Stimulated activated naive CD8-positive, alpha-beta T cell treated with anti-CD3 and anti-CD28 coated beads, Interleukin-15, amount 100 ng/mL, for 72 hours (primary cell): Measurements from ENCODE around the gene OR52N4.
"Not testable (repeated sequence)": the region's sequence is repeated elsewhere in the genome, so short reads cannot be mapped to it uniquely, and the experiment has no call there.

Source experiments
- ATAC-seq: fragments of 150-1000 bp; cut with Tn5 transposase; 2 replicates; pipeline ENCODE4 v1.10.0; 2021; ENCODE audit warnings: mild to moderate bottlenecking, moderate library complexity
- DNase-seq, 2 donors: peaks; one replicate each; pipeline ENCODE4 v3.0.0; 2021 to 2022
- H3K27ac Mint-ChIP-seq, 2 donors: one replicate each; pipeline ENCODE4 v1.8.0; 2022; ENCODE audit warnings: mild to moderate bottlenecking in 2 of 2, mixed read lengths in 2 of 2, moderate library complexity in 2 of 2
- H3K27me3 Mint-ChIP-seq: one replicate; pipeline ENCODE4 v1.8.0; 2022; ENCODE audit warnings: mixed read lengths
- H3K4me1 Mint-ChIP-seq: one replicate; pipeline ENCODE4 v1.8.0; 2022; ENCODE audit warnings: mild to moderate bottlenecking, mixed read lengths
- H3K4me3 Mint-ChIP-seq, 2 donors: one replicate each; pipeline ENCODE4 v1.8.0; 2022; ENCODE audit warnings: mild to moderate bottlenecking in 2 of 2, mixed read lengths in 2 of 2, moderate library complexity in 1 of 2
- H3K9me3 Mint-ChIP-seq, 2 donors: one replicate each; pipeline ENCODE4 v1.8.0; 2022; ENCODE audit warnings: mixed read lengths in 2 of 2

The OR52N4 gene

DNA sequence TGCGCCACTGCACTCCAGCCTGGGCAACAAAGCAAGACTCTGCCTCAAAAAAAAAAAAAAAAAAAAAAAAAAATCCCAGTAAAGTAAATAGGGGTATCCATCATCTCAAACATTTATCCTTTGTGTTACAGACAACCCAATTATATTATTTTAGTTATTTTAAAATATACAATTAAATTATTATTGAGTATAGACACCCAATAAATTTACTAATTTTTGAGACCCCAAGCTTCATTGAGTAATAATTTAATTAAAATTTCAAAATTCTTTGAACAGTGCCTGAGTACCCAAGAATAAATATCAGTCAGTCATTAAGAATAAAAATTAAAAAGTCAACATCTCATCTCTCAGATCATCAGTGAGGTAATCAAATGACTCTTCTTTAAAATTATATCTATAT is at the start of gene OR52N4:
TSS of gene OR52N4 (plus strand) at position 301 of the 400 bp plus-strand sequence. CDS start 498 bp downstream, outside the sequence.
- DNase-seq = no peak
- no peaks in the 10 kb centered on the region for H3K4me1 Mint-ChIP-seq
- no peak within 1 kb of the TSS for H3K27ac Mint-ChIP-seq

GRCh38 chr11:5705688-5706087 is 48.4 kb upstream of the OR52N4 start:
- Mint-ChIP-seq H3K9me3 (no peaks in the 10 kb centered on the region), H3K4me3 (no peak overlapping the region), H3K27me3 (no peaks in the 10 kb centered on the region), H3K27ac (peak overlapping the region in 1 of 2 donors; percentile 54), H3K4me1 (peaks cover 47% of the 10 kb centered on the region)
- ATAC-seq = peak; percentile 53
- DNase-seq = no peak

More for the DNA sequence above, at the start of gene OR52N4:
- Mint-ChIP-seq H3K9me3 (no peaks in the 10 kb centered on the region), H3K27me3 (no peaks in the 10 kb centered on the region), H3K4me3 (no peak within 1 kb of the TSS)
- ATAC-seq = no peak

GRCh38 chr11:5712507-5712906 is 41.5 kb upstream of the OR52N4 start:
- Mint-ChIP-seq H3K9me3 (no peaks in the 10 kb centered on the region), H3K4me1 (peaks cover 11% of the 10 kb centered on the region), H3K4me3 (no peak overlapping the region), H3K27me3 (no peaks in the 10 kb centered on the region), H3K27ac (peak overlapping the region; percentile 33 to 71)
- peak; percentile 55 for ATAC-seq
- DNase-seq = no peak

DNA sequence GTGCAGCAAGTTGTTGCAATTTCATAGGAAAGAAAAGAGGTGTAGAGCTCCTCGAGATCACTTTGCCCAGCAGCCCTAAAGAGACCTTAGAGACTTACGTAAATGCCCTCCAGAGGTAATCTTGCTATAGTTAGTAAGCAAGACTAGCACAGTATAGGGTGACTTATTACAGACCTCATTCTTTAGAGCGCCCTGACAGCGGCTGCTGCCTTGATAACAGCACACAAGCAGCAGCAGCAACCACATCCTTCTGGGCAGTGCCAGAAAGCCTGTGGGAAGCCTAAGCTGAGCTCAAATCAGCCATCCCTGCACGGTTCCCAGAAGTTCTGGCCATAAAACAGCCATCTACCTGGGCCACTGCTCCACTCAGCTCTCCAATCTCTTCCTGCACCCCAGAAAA is 40.3 kb upstream of the OR52N4 start:
- no peak overlapping the region for H3K4me3 Mint-ChIP-seq
- DNase-seq (no peak), ATAC-seq (peak; percentile 49)
- peaks cover 5% of the 10 kb centered on the region for H3K4me1 Mint-ChIP-seq
- no peak overlapping the region for H3K27ac Mint-ChIP-seq
- H3K27me3 Mint-ChIP-seq = no peaks in the 10 kb centered on the region
- H3K9me3 Mint-ChIP-seq = no peaks in the 10 kb centered on the region

- H3K4me1 Mint-ChIP-seq, H3K27me3 Mint-ChIP-seq, H3K27ac Mint-ChIP-seq, H3K9me3 Mint-ChIP-seq, H3K4me3 Mint-ChIP-seq, ATAC-seq, DNase-seq: not testable (repeated sequence)
Observed at GRCh38 chr11:5716518-5716917, 37.5 kb upstream of the OR52N4 start.

- Mint-ChIP-seq H3K4me1 (no peaks in the 10 kb centered on the region), H3K4me3 (no peak overlapping the region), H3K27me3 (no peaks in the 10 kb centered on the region), H3K27ac (peak overlapping the region in 1 of 2 donors; percentile 5), H3K9me3 (peaks cover 0 to 8% of the 10 kb centered on the region in 2 donors)
- ATAC-seq (peak; percentile 83), DNase-seq (no peak)
Observed at GRCh38 chr11:5719703-5720495, 34.1 kb upstream of the OR52N4 start.

DNA sequence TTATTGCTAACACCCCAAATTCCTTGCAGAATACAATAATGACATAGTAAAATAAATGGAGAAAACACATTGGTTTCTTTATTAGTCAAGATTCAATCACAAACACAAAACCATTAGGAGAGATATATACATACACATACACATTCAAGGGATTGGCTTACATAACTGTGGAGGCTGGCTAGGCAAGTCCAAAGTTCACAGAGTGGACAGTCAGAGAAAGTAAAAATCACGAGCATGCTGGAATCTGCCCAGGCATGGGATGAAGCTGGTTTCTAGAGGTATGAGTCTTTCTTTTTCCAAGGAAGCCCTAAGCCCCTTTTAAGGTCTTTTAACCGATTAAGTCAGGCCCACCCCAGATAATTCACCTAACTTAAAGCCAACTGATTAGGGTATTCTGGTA is 31.4 kb upstream of the OR52N4 start:
- no peak for DNase-seq
- Mint-ChIP-seq H3K27me3 (no peaks in the 10 kb centered on the region), H3K27ac (no peak overlapping the region), H3K9me3 (peaks cover 0 to 8% of the 10 kb centered on the region in 2 donors), H3K4me1 (no peaks in the 10 kb centered on the region), H3K4me3 (no peak overlapping the region)
- ATAC-seq = no peak

GRCh38 chr11:5726351-5726750 is 27.7 kb upstream of the OR52N4 start:
- DNase-seq = no peak
- no peak for ATAC-seq
- no peak overlapping the region for H3K4me3 Mint-ChIP-seq
- H3K4me1 Mint-ChIP-seq = no peaks in the 10 kb centered on the region
- H3K27ac Mint-ChIP-seq = no peak overlapping the region
- no peaks in the 10 kb centered on the region for H3K9me3 Mint-ChIP-seq
- H3K27me3 Mint-ChIP-seq = no peaks in the 10 kb centered on the region

DNA sequence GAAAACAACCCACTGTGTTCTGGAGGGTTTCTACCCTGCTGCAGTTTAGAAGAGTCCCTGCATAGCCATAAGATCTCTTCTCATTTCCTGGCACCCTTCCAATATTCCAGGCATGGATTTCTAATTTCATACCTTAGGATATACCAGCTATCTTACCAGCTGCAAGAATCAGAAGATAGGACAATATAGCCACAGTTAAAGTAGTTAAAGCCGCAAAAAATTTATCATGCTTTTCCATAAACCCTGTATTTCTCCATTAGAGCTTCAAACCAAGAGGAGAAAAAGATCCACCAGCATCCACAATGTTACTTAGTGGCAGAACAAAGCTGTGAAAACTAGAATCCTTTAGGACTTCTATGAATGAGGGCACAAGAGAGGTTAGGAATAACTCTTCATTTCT is 26.4 kb upstream of the OR52N4 start:
- Mint-ChIP-seq H3K27me3 (no peaks in the 10 kb centered on the region), H3K9me3 (no peaks in the 10 kb centered on the region), H3K4me3 (no peak overlapping the region), H3K27ac (no peak overlapping the region), H3K4me1 (no peaks in the 10 kb centered on the region)
- DNase-seq (no peak), ATAC-seq (no peak)

GRCh38 chr11:5736396-5736795 is 17.6 kb upstream of the OR52N4 start, which contains the start of gene OR56B1:
TSS of gene OR56B1 (plus strand) at chr11:5736448. CDS start at chr11:5736517, 69 bp downstream.
- Mint-ChIP-seq H3K27ac (no peak within 1 kb of the TSS), H3K9me3 (peaks cover 14 to 16% of the 10 kb centered on the region in 2 donors), H3K4me3 (no peak within 1 kb of the TSS), H3K27me3 (no peaks in the 10 kb centered on the region), H3K4me1 (no peaks in the 10 kb centered on the region)
- ATAC-seq = no peak
- DNase-seq = no peak

- Mint-ChIP-seq H3K4me3 (no peak overlapping the region), H3K9me3 (peaks cover 21 to 23% of the 10 kb centered on the region in 2 donors), H3K4me1 (no peaks in the 10 kb centered on the region), H3K27ac (no peak overlapping the region), H3K27me3 (no peaks in the 10 kb centered on the region)
- no peak for DNase-seq
- ATAC-seq = no peak
Observed at GRCh38 chr11:5737091-5737490, 17.0 kb upstream of the OR52N4 start.

- no peak for ATAC-seq
- H3K4me1 Mint-ChIP-seq = no peaks in the 10 kb centered on the region
- H3K27ac Mint-ChIP-seq = no peak overlapping the region
- DNase-seq = no peak
- H3K27me3 Mint-ChIP-seq = no peaks in the 10 kb centered on the region
- H3K4me3 Mint-ChIP-seq = no peak overlapping the region
- peaks cover 22 to 30% of the 10 kb centered on the region in 2 donors for H3K9me3 Mint-ChIP-seq
Observed at GRCh38 chr11:5737670-5738392, 16.2 kb upstream of the OR52N4 start.

DNA sequence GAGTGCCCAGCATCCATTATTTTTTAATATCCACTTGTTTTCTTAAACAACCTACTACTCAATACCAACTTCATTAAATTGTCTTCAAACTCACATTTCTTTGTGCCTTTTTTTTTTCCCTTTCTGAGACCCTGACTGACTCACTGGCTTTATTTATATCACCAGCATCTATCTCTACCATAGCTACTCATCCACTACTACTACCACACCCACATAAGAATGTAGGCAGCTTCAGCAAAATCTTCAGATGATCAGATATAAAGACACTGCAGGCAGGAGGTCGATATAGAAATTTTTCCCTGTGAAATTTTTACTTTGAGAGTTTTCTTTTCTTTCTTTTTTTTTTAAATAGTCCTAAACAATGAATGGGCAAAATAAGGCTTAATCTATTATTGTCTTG is 15.6 kb upstream of the OR52N4 start:
- DNase-seq (no peak), ATAC-seq (no peak)
- H3K27me3 Mint-ChIP-seq = no peaks in the 10 kb centered on the region
- H3K9me3 Mint-ChIP-seq = peaks cover 22 to 31% of the 10 kb centered on the region in 2 donors
- H3K4me3 Mint-ChIP-seq = no peak overlapping the region
- H3K27ac Mint-ChIP-seq = no peak overlapping the region
- no peaks in the 10 kb centered on the region for H3K4me1 Mint-ChIP-seq

DNA sequence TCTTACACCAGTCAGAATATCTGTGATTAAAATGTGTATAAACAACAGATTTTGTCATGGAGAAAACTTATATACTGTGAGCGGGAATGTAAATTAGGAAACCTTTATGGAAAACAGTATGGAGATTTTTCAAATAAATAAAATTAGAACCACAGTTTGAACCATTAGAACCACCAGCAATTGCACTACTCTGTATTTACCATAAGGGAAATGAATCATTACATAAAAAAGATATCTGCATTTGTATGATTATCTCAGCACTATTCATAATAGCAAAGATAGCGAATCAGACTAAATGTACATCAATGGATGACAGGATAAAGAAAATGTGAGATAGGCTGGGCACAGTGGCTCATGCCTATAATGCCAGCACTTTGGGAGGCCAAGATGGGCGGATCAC is 7.4 kb upstream of the OR52N4 start:
- no peak overlapping the region for H3K4me3 Mint-ChIP-seq
- H3K27ac Mint-ChIP-seq = no peak overlapping the region
- no peaks in the 10 kb centered on the region for H3K4me1 Mint-ChIP-seq
- no peak for DNase-seq
- H3K9me3 Mint-ChIP-seq = peaks cover 13% of the 10 kb centered on the region in 2 donors
- no peak for ATAC-seq
- no peaks in the 10 kb centered on the region for H3K27me3 Mint-ChIP-seq

- Mint-ChIP-seq H3K27me3 (no peaks in the 10 kb centered on the region), H3K9me3 (no peaks in the 10 kb centered on the region), H3K4me1 (no peaks in the 10 kb centered on the region), H3K4me3 (no peak overlapping the region), H3K27ac (no peak overlapping the region)
- ATAC-seq (no peak), DNase-seq (no peak)
Observed at GRCh38 chr11:5749836-5750235, 4.2 kb upstream of the OR52N4 start.

GRCh38 chr11:5767056-5767455 is 13.0 kb downstream of the OR52N4 start:
- no peak for ATAC-seq
- no peaks in the 10 kb centered on the region for H3K27me3 Mint-ChIP-seq
- no peaks in the 10 kb centered on the region for H3K9me3 Mint-ChIP-seq

More at GRCh38 chr11:5767056-5767455, 13.0 kb downstream of the OR52N4 start:
- no peak overlapping the region for H3K27ac Mint-ChIP-seq
- DNase-seq = no peak
- no peak overlapping the region for H3K4me3 Mint-ChIP-seq
- H3K4me1 Mint-ChIP-seq = no peaks in the 10 kb centered on the region
